CD4-positive, alpha-beta memory T cell (primary cell): Measurements from ENCODE around the gene DNAH5. TPM values are rescaled to one million over a fixed set of nuclear protein-coding genes. Genes with fewer than 3 reads are reported as not detected.

ENCODE experiments used
- CTCF ChIA-PET: fragments of 350-600 bp; sonication (Branson Sonifier 250); formaldehyde crosslinking; loops from one replicate; lab custom pipeline; 2021; ENCODE audit warnings: inconsistent platforms; ENCODE audit not compliant: partially characterized antibody; lab: Charles Lee
- POLR2A ChIA-PET: fragments of 350-600 bp; sonication (Branson Sonifier 250); formaldehyde crosslinking; loops from one replicate; lab custom pipeline; 2021; ENCODE audit not compliant: partially characterized antibody; lab: Charles Lee
- DNase-seq, 5 donors: peaks; one replicate each; pipeline versions ENCODE4 v3.0.0 to v3.0.0-alpha.2; 2020 to 2022; ENCODE audit warnings: mixed read lengths in 1 of 5
- H3K27ac ChIP-seq: one replicate; pipeline ENCODE4 v1.7.0; 2013; ENCODE audit warnings: low read depth, low read length
- H3K27me3 ChIP-seq: 2 replicates; pipeline ENCODE4 v1.7.0; 2013; ENCODE audit warnings: mild to moderate bottlenecking, low read length, moderate library complexity; ENCODE audit not compliant: insufficient read depth
- H3K36me3 ChIP-seq: 2 replicates; pipeline ENCODE4 v1.7.0; 2013; ENCODE audit warnings: mild to moderate bottlenecking, low read length, moderate library complexity; ENCODE audit not compliant: insufficient read depth
- H3K4me1 ChIP-seq: 2 replicates; pipeline ENCODE4 v1.7.0; 2013; ENCODE audit warnings: mild to moderate bottlenecking, low read length, moderate library complexity; ENCODE audit not compliant: insufficient read depth
- H3K4me3 ChIP-seq, 2 donors: one replicate each; pipeline ENCODE4 v1.7.0; 2013; ENCODE audit warnings: low read length in 2 of 2, mild to moderate bottlenecking in 1 of 2
- H3K9me3 ChIP-seq, 2 donors: one replicate each; pipeline ENCODE4 v1.7.0; 2013; ENCODE audit warnings: low read length in 2 of 2, control low read depth in 1 of 2; ENCODE audit not compliant: control insufficient read depth in 1 of 2
- H3K27ac Mint-ChIP-seq, 7 donors: one replicate each; pipeline ENCODE4 v1.8.0; 2020 to 2021; ENCODE audit warnings: mixed read lengths in 7 of 7, mild to moderate bottlenecking in 6 of 7, inconsistent platforms in 3 of 7, moderate library complexity in 3 of 7
- H3K27me3 Mint-ChIP-seq, 2 donors: one replicate each; pipeline ENCODE4 v1.8.0; 2020 to 2021; ENCODE audit warnings: mixed read lengths in 2 of 2
- H3K36me3 Mint-ChIP-seq, 2 donors: one replicate each; pipeline ENCODE4 v1.8.0; 2020 to 2021; ENCODE audit warnings: mixed read lengths in 2 of 2, inconsistent platforms in 1 of 2, mild to moderate bottlenecking in 1 of 2
- H3K4me1 Mint-ChIP-seq, 4 donors: one replicate each; pipeline ENCODE4 v1.8.0; 2020 to 2021; ENCODE audit warnings: mixed read lengths in 4 of 4, mild to moderate bottlenecking in 1 of 4
- H3K4me3 Mint-ChIP-seq, 8 donors: one replicate each; pipeline ENCODE4 v1.8.0; 2020 to 2021; ENCODE audit warnings: mixed read lengths in 8 of 8, mild to moderate bottlenecking in 7 of 8, moderate library complexity in 6 of 8, inconsistent platforms in 3 of 8
- H3K9me3 Mint-ChIP-seq, 8 donors: one replicate each; pipeline ENCODE4 v1.8.0; 2020 to 2021; ENCODE audit warnings: mixed read lengths in 8 of 8, mild to moderate bottlenecking in 5 of 8, inconsistent platforms in 3 of 8, moderate library complexity in 1 of 8
- intact Hi-C: fragments of 100-400 bp; cut with micrococcal nuclease; formaldehyde crosslinking; loops from one replicate; pipeline ENCODE4 v1.15.1; 2023
- polyA plus RNA-seq, 2 donors: library from polyadenylated mRNA; unstranded; fragments of 300-500 nt; fragmentation: Illumina TruSeq; gene quantifications; one replicate each; pipeline ENCODE4 v1.2.3, GENCODE V29; 2021
- total RNA-seq, 2 experiments: library from RNA; stranded (reverse); gene quantifications; one replicate each; pipeline ENCODE4 v1.2.3, GENCODE V29; 2021

DNAH5 gene
- total and polyA plus RNA-seq, 4 experiments from 2014 or later = not detected

DNA sequence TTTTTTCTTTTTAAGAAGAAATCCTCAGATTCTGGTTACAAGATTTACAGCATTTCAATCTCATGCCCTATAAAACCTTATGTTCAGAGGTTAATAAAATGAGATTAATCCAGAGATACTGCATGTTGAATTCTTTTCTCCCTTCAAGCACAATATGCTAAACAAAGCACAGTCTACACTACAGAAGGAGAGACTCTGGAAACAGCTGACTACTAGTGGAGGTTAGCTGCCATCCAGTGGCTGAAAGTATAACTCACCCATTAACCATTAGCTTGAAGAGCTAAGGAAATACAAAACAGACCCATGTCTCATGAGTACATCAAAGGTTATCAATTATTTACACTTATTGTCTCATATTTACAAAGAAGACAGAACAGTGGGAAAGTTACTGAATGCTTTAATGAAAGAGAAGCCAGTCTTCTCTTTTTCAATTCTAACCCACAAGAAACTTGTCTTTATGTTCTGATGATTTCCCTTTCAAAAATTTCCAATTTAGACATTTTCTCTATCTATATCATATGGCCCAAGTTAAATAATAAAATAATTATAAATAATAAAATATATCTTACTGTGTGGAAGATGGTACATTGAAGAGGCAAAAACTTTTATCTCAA, 12.7 kb upstream of the DNAH5 start:
- Histone ChIP-seq H3K9me3 (no peaks in the 10 kb centered on the region), H3K27ac (no peak overlapping the region), H3K27me3 (no peaks in the 10 kb centered on the region), H3K4me1 (no peaks in the 10 kb centered on the region), H3K36me3 (no peaks in the 10 kb centered on the region), H3K4me3 (no peak overlapping the region)
- Mint-ChIP-seq H3K36me3 (no peaks in the 10 kb centered on the region), H3K27me3 (no peaks in the 10 kb centered on the region), H3K9me3 (peaks cover 0 to 4% (median 2%) of the 10 kb centered on the region in 8 donors), H3K4me1 (no peaks in the 10 kb centered on the region), H3K27ac (no peak overlapping the region), H3K4me3 (no peak overlapping the region)
- DNase-seq = no peak
- intact Hi-C loops = no loop called here
- CTCF ChIA-PET = no interaction called here
- POLR2A ChIA-PET = no interaction called here

DNA sequence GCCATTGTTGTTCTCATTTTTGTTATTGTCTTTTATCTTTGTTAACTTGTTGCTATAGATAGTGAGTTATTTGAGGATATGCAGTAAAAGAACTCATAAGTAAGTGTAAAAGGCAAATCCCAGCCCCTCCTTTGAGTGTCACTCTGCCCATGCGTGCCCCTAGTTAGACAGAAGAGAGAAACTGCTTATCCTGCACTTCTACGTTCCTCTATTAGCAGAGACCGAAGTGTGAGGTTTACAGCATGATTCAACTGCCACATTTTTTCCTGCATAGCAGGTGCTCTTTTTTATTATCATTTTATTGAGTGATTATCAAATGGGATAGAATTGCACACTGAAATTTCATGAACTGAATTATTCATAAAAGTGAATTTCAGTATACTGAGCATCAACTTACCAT, 12.0 kb upstream of the DNAH5 start:
- DNase-seq = no peak
- H3K36me3 ChIP-seq = no peaks in the 10 kb centered on the region
- H3K27ac ChIP-seq = no peak overlapping the region
- H3K4me3 Mint-ChIP-seq = no peak overlapping the region
- no peak overlapping the region for H3K4me3 ChIP-seq
- no peaks in the 10 kb centered on the region for H3K4me1 ChIP-seq
- no peaks in the 10 kb centered on the region for H3K27me3 Mint-ChIP-seq
- no peak overlapping the region for H3K27ac Mint-ChIP-seq
- no peaks in the 10 kb centered on the region for H3K36me3 Mint-ChIP-seq
- H3K27me3 ChIP-seq = no peaks in the 10 kb centered on the region
- CTCF ChIA-PET = no interaction called here
- POLR2A ChIA-PET = no interaction called here
- intact Hi-C loops = no loop called here
- H3K4me1 Mint-ChIP-seq = no peaks in the 10 kb centered on the region
- H3K9me3 Mint-ChIP-seq = peaks cover 0 to 4% (median 2%) of the 10 kb centered on the region in 8 donors
- no peaks in the 10 kb centered on the region for H3K9me3 ChIP-seq

- no peak overlapping the region for H3K4me3 Mint-ChIP-seq
- intact Hi-C loops = no loop called here
- DNase-seq = no peak
- H3K9me3 ChIP-seq = no peaks in the 10 kb centered on the region
- no peaks in the 10 kb centered on the region for H3K36me3 ChIP-seq
- ChIA-PET CTCF (no interaction called here), POLR2A (no interaction called here)
- no peaks in the 10 kb centered on the region for H3K36me3 Mint-ChIP-seq
- no peak overlapping the region for H3K27ac Mint-ChIP-seq
- H3K4me1 Mint-ChIP-seq = no peaks in the 10 kb centered on the region
- no peaks in the 10 kb centered on the region for H3K27me3 ChIP-seq
- no peaks in the 10 kb centered on the region for H3K4me1 ChIP-seq
- no peak overlapping the region for H3K27ac ChIP-seq
- peaks cover 0 to under 1% of the 10 kb centered on the region in 2 donors for H3K27me3 Mint-ChIP-seq
- H3K4me3 ChIP-seq = no peak overlapping the region
- peaks cover 0 to 4% (median 2%) of the 10 kb centered on the region in 8 donors for H3K9me3 Mint-ChIP-seq
These were observed 11.4 kb upstream of the DNAH5 start for GRCh38 chr5:13955896-13956295.

DNA sequence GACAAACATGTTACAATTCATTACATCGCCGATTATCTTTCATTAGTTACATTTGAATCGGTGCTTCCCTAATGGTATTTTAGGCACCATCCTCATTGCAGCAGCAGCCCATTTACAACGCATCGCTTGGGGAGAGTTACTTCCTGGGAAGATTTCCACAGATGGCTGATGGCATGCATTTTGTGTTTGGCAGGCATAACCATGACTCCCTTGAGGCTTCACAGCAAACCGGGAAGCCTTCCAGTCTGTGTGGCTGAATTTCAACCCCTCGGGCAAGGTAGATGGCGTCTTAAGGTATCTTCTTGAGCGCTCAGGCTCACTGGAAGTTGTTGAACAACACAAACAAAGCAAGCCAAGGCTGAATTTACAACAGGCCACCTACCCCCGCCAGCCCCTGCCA, 1.6 kb upstream of the DNAH5 start:
- peaks cover 0 to 4% (median 0%) of the 10 kb centered on the region in 8 donors for H3K9me3 Mint-ChIP-seq

GRCh38 chr5:13945271-13945670, 783 bp upstream of the DNAH5 start:
- ChIA-PET CTCF (no interaction called here), POLR2A (no interaction called here)
- no peaks in the 10 kb centered on the region for H3K4me1 Mint-ChIP-seq
- H3K9me3 ChIP-seq = no peaks in the 10 kb centered on the region
- no peak overlapping the region for H3K27ac ChIP-seq
- intact Hi-C loops = no loop called here
- H3K4me3 ChIP-seq = no peak overlapping the region
- H3K27me3 Mint-ChIP-seq = no peaks in the 10 kb centered on the region
- no peaks in the 10 kb centered on the region for H3K4me1 ChIP-seq
- H3K9me3 Mint-ChIP-seq = peaks cover 0 to 4% (median 0%) of the 10 kb centered on the region in 8 donors
- no peak overlapping the region for H3K27ac Mint-ChIP-seq
- H3K36me3 Mint-ChIP-seq = no peaks in the 10 kb centered on the region
- DNase-seq = no peak
- H3K27me3 ChIP-seq = no peaks in the 10 kb centered on the region
- H3K36me3 ChIP-seq = no peaks in the 10 kb centered on the region
- H3K4me3 Mint-ChIP-seq = no peak overlapping the region

More for the DNA sequence above, 1.6 kb upstream of the DNAH5 start:
- no peak overlapping the region for H3K4me3 ChIP-seq
- H3K27ac ChIP-seq = no peak overlapping the region
- H3K4me1 ChIP-seq = no peaks in the 10 kb centered on the region
- Mint-ChIP-seq H3K27ac (no peak overlapping the region), H3K4me3 (no peak overlapping the region), H3K27me3 (peaks cover 0 to 1% of the 10 kb centered on the region in 2 donors), H3K36me3 (no peaks in the 10 kb centered on the region), H3K4me1 (no peaks in the 10 kb centered on the region)
- H3K27me3 ChIP-seq = no peaks in the 10 kb centered on the region
- intact Hi-C loops = no loop called here
- CTCF ChIA-PET = no interaction called here
- H3K9me3 ChIP-seq = no peaks in the 10 kb centered on the region
- DNase-seq = no peak
- H3K36me3 ChIP-seq = no peaks in the 10 kb centered on the region
- POLR2A ChIA-PET = no interaction called here

DNA sequence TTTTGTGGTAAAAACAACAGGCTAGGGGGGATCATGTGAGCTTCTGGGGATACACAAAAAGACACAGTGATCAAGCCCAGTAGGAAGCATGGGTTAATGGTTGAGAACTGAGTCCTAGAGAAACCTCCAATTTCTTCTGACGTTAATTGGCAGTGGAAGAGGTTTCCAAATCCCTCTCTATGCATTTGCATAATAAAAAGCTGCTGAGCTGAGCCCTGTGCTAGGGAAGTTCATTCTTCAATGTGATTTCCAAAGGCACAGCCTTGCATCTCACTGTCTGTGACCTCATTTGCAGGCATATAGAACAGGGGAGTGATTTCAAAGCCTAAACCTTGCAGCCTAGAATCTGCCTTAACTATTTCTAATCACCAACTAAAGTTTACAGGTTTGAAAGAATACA, 812 bp downstream of the DNAH5 start:
- CTCF ChIA-PET = no interaction called here
- Mint-ChIP-seq H3K4me3 (no peak overlapping the region), H3K27ac (no peak overlapping the region), H3K4me1 (no peaks in the 10 kb centered on the region), H3K27me3 (no peaks in the 10 kb centered on the region), H3K36me3 (no peaks in the 10 kb centered on the region), H3K9me3 (peaks cover 0 to 6% (median 0%) of the 10 kb centered on the region in 8 donors)
- no peak overlapping the region for H3K4me3 ChIP-seq
- H3K36me3 ChIP-seq = no peaks in the 10 kb centered on the region
- no peak for DNase-seq
- no peaks in the 10 kb centered on the region for H3K4me1 ChIP-seq
- H3K27me3 ChIP-seq = no peaks in the 10 kb centered on the region
- H3K9me3 ChIP-seq = no peaks in the 10 kb centered on the region
- POLR2A ChIA-PET = no interaction called here
- intact Hi-C loops = no loop called here
- no peak overlapping the region for H3K27ac ChIP-seq

GRCh38 chr5:13941468-13941867, 3.0 kb downstream of the DNAH5 start:
- Histone ChIP-seq H3K4me1 (no peaks in the 10 kb centered on the region), H3K36me3 (no peaks in the 10 kb centered on the region), H3K27ac (no peak overlapping the region), H3K4me3 (no peak overlapping the region), H3K27me3 (no peaks in the 10 kb centered on the region), H3K9me3 (no peaks in the 10 kb centered on the region)
- Mint-ChIP-seq H3K4me3 (no peak overlapping the region), H3K9me3 (peaks cover 0 to 6% (median 0%) of the 10 kb centered on the region in 8 donors), H3K27ac (no peak overlapping the region), H3K4me1 (no peaks in the 10 kb centered on the region), H3K36me3 (no peaks in the 10 kb centered on the region), H3K27me3 (no peaks in the 10 kb centered on the region)
- POLR2A ChIA-PET = no interaction called here
- CTCF ChIA-PET = no interaction called here
- DNase-seq = no peak
- intact Hi-C loops = no loop called here
